Neural cell (in vitro differentiated cells): ENCODE data around the gene MCM3AP. TPM values are rescaled to one million over a fixed set of nuclear protein-coding genes. Genes with fewer than 3 reads are reported as not detected.

Experiments used
- H2AFZ ChIP-seq: fragments of 200-600, 300-800 bp; sonication (generic), shearing (Covaris generic); 2 replicates; pipeline ENCODE4 v1.6.0; 2014; ENCODE audit warnings: low read depth, mild to moderate bottlenecking, antibody characterized with exemption, low read length, moderate library complexity
- H3F3A ChIP-seq: fragments of 200-600 bp; shearing (Covaris generic); 2 replicates; pipeline ENCODE4 v1.6.1; 2016; ENCODE audit warnings: mild to moderate bottlenecking, moderate library complexity, mixed read lengths, antibody characterized with exemption, low read length; ENCODE audit not compliant: insufficient read depth, poor library complexity, severe bottlenecking
- H3K27ac ChIP-seq: fragments of 200-600, 300-800 bp; sonication (generic), shearing (Covaris generic); 2 replicates; pipeline ENCODE4 v1.5.1; 2014; ENCODE audit warnings: mild to moderate bottlenecking, low read length, moderate library complexity
- H3K27me3 ChIP-seq: fragments of 300-800, 200-600 bp; sonication (generic), shearing (Covaris generic); 2 replicates; pipeline ENCODE4 v1.6.0; 2014; ENCODE audit warnings: mild to moderate bottlenecking, low read depth, low read length, moderate library complexity; ENCODE audit not compliant: insufficient read depth
- H3K36me3 ChIP-seq: fragments of 300-800, 200-600 bp; sonication (generic), shearing (Covaris generic); 2 replicates; pipeline ENCODE4 v1.5.1; 2014; ENCODE audit warnings: mild to moderate bottlenecking, antibody characterized with exemption, low read length, moderate library complexity; ENCODE audit not compliant: insufficient read depth
- H3K4me2 ChIP-seq: fragments of 300-800, 200-600 bp; sonication (generic), shearing (Covaris generic); 2 replicates; pipeline ENCODE4 v1.6.0; 2014; ENCODE audit warnings: mild to moderate bottlenecking, low read length
- H3K4me3 ChIP-seq: fragments of 300-800, 200-600 bp; sonication (generic), shearing (Covaris generic); 2 replicates; pipeline ENCODE4 v1.5.1; 2014; ENCODE audit warnings: mild to moderate bottlenecking, low read length, moderate library complexity
- H3K79me2 ChIP-seq: fragments of 200-600 bp; shearing (Covaris generic); replicated peaks from 2 replicates; pipeline ENCODE4 v1.6.0; 2014; ENCODE audit warnings: mild to moderate bottlenecking, low read length, moderate library complexity; ENCODE audit not compliant: insufficient read depth
- H3K9ac ChIP-seq: fragments of 300-800, 200-600 bp; sonication (generic), shearing (Covaris generic); 2 replicates; pipeline ENCODE4 v1.6.1; 2016; ENCODE audit warnings: mild to moderate bottlenecking, low read length, mixed read lengths
- H3K9me2 ChIP-seq: fragments of 200-600 bp; shearing (Covaris generic); 2 replicates; pipeline ENCODE4 v1.6.1; 2016; ENCODE audit warnings: mild to moderate bottlenecking, low read length, mixed read lengths; ENCODE audit not compliant: insufficient read depth
- H3K9me3 ChIP-seq: fragments of 200-600, 300-800 bp; sonication (generic), shearing (Covaris generic); 2 replicates; pipeline ENCODE4 v1.6.1; 2016; ENCODE audit warnings: mild to moderate bottlenecking, mixed run types, low read length, moderate library complexity, mixed read lengths
- H4K20me1 ChIP-seq: fragments of 200-600 bp; shearing (Covaris generic); 2 replicates; pipeline ENCODE4 v1.6.1; 2016; ENCODE audit warnings: mild to moderate bottlenecking, mixed run types; ENCODE audit not compliant: insufficient read depth
- CTCF ChIP-seq: fragments of 450-650 bp; IDR thresholded peaks from 2 replicates; pipeline ENCODE4 v1.5.1; 2014; ENCODE audit warnings: antibody characterized with exemption, mild to moderate bottlenecking, moderate library complexity; ENCODE audit not compliant: poor library complexity, severe bottlenecking
- EP300 ChIP-seq: fragments of 450-650 bp; conservative IDR thresholded peaks from 2 replicates; pipeline ENCODE4 v1.6.1; 2014; ENCODE audit warnings: antibody characterized with exemption, mild to moderate bottlenecking, moderate library complexity; ENCODE audit not compliant: poor library complexity, severe bottlenecking
- EZH2 ChIP-seq: fragments of 200-600, 300-800 bp; shearing (Covaris generic), sonication (generic); IDR thresholded peaks from 2 replicates; pipeline ENCODE4 v1.6.1; 2014; ENCODE audit warnings: antibody characterized with exemption, low read length, borderline replicate concordance, mild to moderate bottlenecking; ENCODE audit not compliant: insufficient read depth, poor library complexity, severe bottlenecking
- MXI1 ChIP-seq: fragments of 450-650 bp; conservative IDR thresholded peaks from 2 replicates; pipeline ENCODE4 v1.6.1; 2014; ENCODE audit warnings: antibody characterized with exemption, mild to moderate bottlenecking; ENCODE audit not compliant: poor library complexity, severe bottlenecking
- POLR2AphosphoS5 ChIP-seq: IDR thresholded peaks from 2 replicates; pipeline ENCODE4 v1.6.1; 2012
- RAD21 ChIP-seq: fragments of 450-650 bp; conservative IDR thresholded peaks from 2 replicates; pipeline ENCODE4 v1.6.1; 2014; ENCODE audit warnings: antibody characterized with exemption, mild to moderate bottlenecking, moderate library complexity
- REST ChIP-seq: IDR thresholded peaks from 2 replicates; pipeline ENCODE4 v1.6.1; 2012; ENCODE audit warnings: borderline replicate concordance
- SMC3 ChIP-seq: fragments of 450-650 bp; conservative IDR thresholded peaks from 2 replicates; pipeline ENCODE4 v1.6.1; 2014; ENCODE audit warnings: antibody characterized with exemption, mild to moderate bottlenecking, moderate library complexity; ENCODE audit not compliant: poor library complexity
- TAF1 ChIP-seq: IDR thresholded peaks from 2 replicates; pipeline ENCODE4 v1.6.1; 2012; ENCODE audit warnings: low read depth
- polyA plus RNA-seq: library from polyadenylated mRNA; depleted of rRNA; stranded (reverse); fragments of >200 nt; gene quantifications from 2 replicates; pipeline ENCODE4 v1.2.3, GENCODE V29; 2014

MCM3AP gene
- polyA plus RNA-seq, 1 donor from 2014 or later = 74.2 TPM

- H3K9ac ChIP-seq = no peak overlapping the region
- H3K27ac ChIP-seq = no peak overlapping the region
- no peak overlapping the region for H3K4me2 ChIP-seq
- no peaks in the 10 kb centered on the region for H3K27me3 ChIP-seq
- H3F3A ChIP-seq = no peaks in the 10 kb centered on the region
- H3K9me2 ChIP-seq = no peaks in the 10 kb centered on the region
- no peaks in the 10 kb centered on the region for H4K20me1 ChIP-seq
- TF ChIP-seq EZH2 (no peak), RAD21 (no peak), EP300 (no peak), MXI1 (no peak), TAF1 (no peak), POLR2AphosphoS5 (no peak), REST (no peak), SMC3 (no peak), CTCF (no peak)
- H3K4me3 ChIP-seq = no peak overlapping the region
- H3K9me3 ChIP-seq = no peaks in the 10 kb centered on the region
- peaks cover 3% of the 10 kb centered on the region for H3K79me2 ChIP-seq
- no peaks in the 10 kb centered on the region for H3K36me3 ChIP-seq
- no peak overlapping the region for H2AFZ ChIP-seq
Observed at GRCh38 chr21:46193829-46194373, 91.5 kb downstream of the MCM3AP start.

GRCh38 chr21:46191686-46192575, 93.5 kb downstream of the MCM3AP start:
- no peak overlapping the region for H3K4me2 ChIP-seq
- H3K27ac ChIP-seq = no peak overlapping the region
- H3K36me3 ChIP-seq = no peaks in the 10 kb centered on the region

More at GRCh38 chr21:46191686-46192575, 93.5 kb downstream of the MCM3AP start:
- Histone ChIP-seq H3K9me2 (no peaks in the 10 kb centered on the region), H2AFZ (no peak overlapping the region), H3K9me3 (no peaks in the 10 kb centered on the region), H3F3A (no peaks in the 10 kb centered on the region), H3K79me2 (no peaks in the 10 kb centered on the region), H3K27me3 (no peaks in the 10 kb centered on the region), H3K9ac (no peak overlapping the region), H4K20me1 (no peaks in the 10 kb centered on the region), H3K4me3 (no peak overlapping the region)
- TF ChIP-seq POLR2AphosphoS5 (no peak), CTCF (no peak), MXI1 (no peak), EP300 (no peak), TAF1 (no peak), RAD21 (no peak), SMC3 (no peak), EZH2 (no peak), REST (no peak)
